IgD-negative memory B cell (primary cell): ENCODE measurements around the gene MTA1. TPM values are rescaled to one million over a fixed set of nuclear protein-coding genes. Genes with fewer than 3 reads are reported as not detected.

ENCODE experiments used
- H3K27ac Mint-ChIP-seq, 3 donors: one replicate each; pipeline ENCODE4 v1.8.0; 2020 to 2022; ENCODE audit warnings: mild to moderate bottlenecking in 3 of 3, mixed read lengths in 3 of 3, moderate library complexity in 1 of 3
- H3K27me3 Mint-ChIP-seq: one replicate; pipeline ENCODE4 v1.8.0; 2021; ENCODE audit warnings: mixed read lengths
- H3K36me3 Mint-ChIP-seq: one replicate; pipeline ENCODE4 v1.8.0; 2020; ENCODE audit warnings: mild to moderate bottlenecking, mixed read lengths
- H3K4me1 Mint-ChIP-seq, 3 donors: one replicate each; pipeline ENCODE4 v1.8.0; 2020 to 2022; ENCODE audit warnings: mixed read lengths in 3 of 3, mild to moderate bottlenecking in 1 of 3
- H3K4me3 Mint-ChIP-seq, 4 donors: one replicate each; pipeline ENCODE4 v1.8.0; 2020 to 2022; ENCODE audit warnings: mild to moderate bottlenecking in 4 of 4, mixed read lengths in 4 of 4, moderate library complexity in 3 of 4
- H3K9me3 Mint-ChIP-seq, 3 donors: one replicate each; pipeline ENCODE4 v1.8.0; 2020 to 2021; ENCODE audit warnings: mixed read lengths in 3 of 3, mild to moderate bottlenecking in 1 of 3
- polyA plus RNA-seq: library from polyadenylated mRNA; unstranded; fragments of 300-500 nt; fragmentation: Illumina TruSeq; gene quantifications from one replicate; pipeline ENCODE4 v1.2.3, GENCODE V29; 2021

Gene MTA1
- polyA plus RNA-seq, 1 donor from 2014 or later: 3.7 TPM

DNA sequence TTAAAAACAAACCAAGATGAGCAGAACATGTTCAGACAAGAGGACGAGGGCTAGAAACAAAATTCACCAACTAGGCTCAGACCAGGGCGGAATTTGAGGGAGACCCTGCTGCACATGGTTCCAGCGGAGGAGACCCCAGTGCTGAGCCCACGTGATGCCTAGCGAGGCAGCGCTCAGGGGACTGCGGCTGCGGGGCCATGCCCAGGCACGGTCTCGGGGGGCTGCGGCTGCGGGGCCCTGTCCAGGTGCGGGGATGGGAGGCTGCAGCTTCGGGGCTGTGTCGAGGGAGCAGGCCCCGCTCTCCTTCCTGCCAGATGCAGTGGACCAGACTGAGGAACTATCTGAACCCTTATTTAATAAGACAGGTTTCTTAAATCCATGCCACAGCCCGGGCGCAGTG lies 42.3 kb downstream of the MTA1 start:
- H3K36me3 Mint-ChIP-seq: peaks cover 2% of the 10 kb centered on the region
- no peaks in the 10 kb centered on the region for H3K27me3 Mint-ChIP-seq
- no peaks in the 10 kb centered on the region for H3K9me3 Mint-ChIP-seq
- H3K4me1 Mint-ChIP-seq: no peaks in the 10 kb centered on the region
- no peak overlapping the region for H3K4me3 Mint-ChIP-seq
- no peak overlapping the region for H3K27ac Mint-ChIP-seq

DNA sequence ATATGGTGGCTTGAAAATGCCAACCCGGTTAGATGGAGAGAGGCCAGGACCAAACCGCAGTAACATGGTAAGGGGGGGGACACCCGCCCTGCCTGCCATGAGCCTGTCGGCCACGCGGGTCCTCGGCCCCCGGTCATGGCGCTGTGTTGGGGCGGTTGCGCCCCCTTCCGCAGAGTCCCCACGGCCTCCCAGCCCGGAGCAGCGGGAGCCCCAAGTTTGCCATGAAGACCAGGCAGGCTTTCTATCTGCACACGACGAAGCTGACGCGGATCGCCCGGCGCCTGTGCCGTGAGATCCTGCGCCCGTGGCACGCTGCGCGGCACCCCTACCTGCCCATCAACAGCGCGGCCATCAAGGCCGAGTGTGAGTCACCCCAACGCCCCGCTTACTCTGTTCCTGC lies 44.9 kb downstream of the MTA1 start:
- H3K4me1 Mint-ChIP-seq: no peaks in the 10 kb centered on the region
- peaks cover 2% of the 10 kb centered on the region for H3K36me3 Mint-ChIP-seq
- H3K4me3 Mint-ChIP-seq: no peak overlapping the region
- H3K27me3 Mint-ChIP-seq: no peaks in the 10 kb centered on the region
- no peak overlapping the region for H3K27ac Mint-ChIP-seq
- no peaks in the 10 kb centered on the region for H3K9me3 Mint-ChIP-seq

DNA sequence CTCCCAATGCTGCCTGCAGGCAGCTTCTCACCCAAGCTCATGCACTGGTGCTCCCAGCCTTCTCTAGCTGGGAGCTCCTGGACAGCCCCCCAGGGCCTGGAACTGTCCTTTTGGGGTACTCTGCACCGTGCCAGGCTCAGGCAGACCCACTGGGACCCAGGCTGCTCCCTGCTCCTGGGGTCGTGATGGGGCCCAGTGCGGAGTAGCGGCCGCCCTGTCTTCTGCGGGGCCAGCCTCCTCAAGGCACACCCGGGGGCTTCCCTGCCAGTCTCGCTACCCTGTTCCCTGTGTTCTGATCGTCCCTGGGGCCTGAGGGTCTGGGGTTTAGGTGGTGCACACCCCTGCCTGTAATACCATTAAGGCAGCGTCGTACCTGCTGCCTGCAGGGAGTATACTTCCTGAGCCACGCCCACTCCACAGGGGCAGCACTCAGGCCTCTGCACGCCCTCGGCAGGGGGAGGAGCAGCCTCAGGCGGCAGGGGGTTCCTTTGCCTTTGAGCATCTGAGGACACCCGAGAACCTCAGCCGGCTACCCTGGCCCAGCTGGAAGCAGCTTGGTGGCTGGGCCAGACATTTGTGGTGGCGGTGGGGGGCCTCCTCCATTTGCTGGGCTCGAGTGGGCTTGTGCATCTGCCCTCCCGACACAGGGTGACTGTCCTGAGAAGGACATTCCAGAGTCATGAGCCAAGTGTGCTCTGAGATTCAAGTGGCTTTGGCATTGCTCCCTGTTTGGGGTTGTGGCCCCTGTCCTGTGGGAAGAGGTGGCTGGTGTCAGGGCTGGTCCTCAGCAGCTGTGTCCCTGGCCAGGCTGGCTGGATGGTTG lies 45.8 kb downstream of the MTA1 start:
- no peaks in the 10 kb centered on the region for H3K9me3 Mint-ChIP-seq
- no peak overlapping the region for H3K27ac Mint-ChIP-seq
- no peaks in the 10 kb centered on the region for H3K27me3 Mint-ChIP-seq
- no peaks in the 10 kb centered on the region for H3K4me1 Mint-ChIP-seq
- H3K4me3 Mint-ChIP-seq: no peak overlapping the region
- peaks cover 2% of the 10 kb centered on the region for H3K36me3 Mint-ChIP-seq

DNA sequence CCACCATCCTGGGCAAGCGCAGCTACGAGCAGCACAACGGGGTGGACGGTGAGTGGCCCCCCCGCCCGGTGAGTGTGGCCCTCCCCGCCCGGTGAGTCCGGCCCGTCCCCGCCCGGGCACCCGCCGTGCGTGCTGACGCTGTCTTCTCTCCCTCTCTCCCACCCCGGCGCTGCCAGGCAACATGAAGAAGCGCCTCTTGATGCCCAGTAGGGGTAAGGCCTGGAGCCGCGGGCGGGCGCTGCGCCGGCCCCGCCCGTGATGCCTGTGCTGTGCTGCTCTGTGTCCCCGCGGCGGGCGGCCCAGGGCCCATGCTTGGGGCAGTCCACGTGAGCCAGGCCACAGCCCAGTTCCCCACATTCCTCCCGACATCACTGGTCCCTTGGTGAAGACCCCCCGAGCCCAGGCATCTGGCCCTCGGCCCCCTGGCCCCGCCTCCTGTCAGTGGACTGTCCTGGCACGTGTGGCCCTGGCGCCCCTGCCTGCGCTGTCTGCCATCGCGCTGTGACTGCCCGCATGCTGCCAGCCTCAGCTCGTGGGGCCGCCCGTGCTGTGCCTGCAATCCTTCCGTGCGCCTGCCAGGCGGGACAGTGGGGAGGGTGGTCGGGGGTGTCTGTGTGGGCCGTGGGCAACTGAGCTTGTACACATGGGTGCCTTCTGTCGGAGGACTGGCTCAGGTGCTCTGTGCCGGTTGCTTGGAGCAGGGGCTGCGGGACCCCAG lies 47.1 kb downstream of the MTA1 start:
- H3K36me3 Mint-ChIP-seq: no peaks in the 10 kb centered on the region
- H3K4me3 Mint-ChIP-seq: no peak overlapping the region
- H3K27me3 Mint-ChIP-seq: no peaks in the 10 kb centered on the region
- no peaks in the 10 kb centered on the region for H3K4me1 Mint-ChIP-seq
- no peaks in the 10 kb centered on the region for H3K9me3 Mint-ChIP-seq
- H3K27ac Mint-ChIP-seq: no peak overlapping the region

DNA sequence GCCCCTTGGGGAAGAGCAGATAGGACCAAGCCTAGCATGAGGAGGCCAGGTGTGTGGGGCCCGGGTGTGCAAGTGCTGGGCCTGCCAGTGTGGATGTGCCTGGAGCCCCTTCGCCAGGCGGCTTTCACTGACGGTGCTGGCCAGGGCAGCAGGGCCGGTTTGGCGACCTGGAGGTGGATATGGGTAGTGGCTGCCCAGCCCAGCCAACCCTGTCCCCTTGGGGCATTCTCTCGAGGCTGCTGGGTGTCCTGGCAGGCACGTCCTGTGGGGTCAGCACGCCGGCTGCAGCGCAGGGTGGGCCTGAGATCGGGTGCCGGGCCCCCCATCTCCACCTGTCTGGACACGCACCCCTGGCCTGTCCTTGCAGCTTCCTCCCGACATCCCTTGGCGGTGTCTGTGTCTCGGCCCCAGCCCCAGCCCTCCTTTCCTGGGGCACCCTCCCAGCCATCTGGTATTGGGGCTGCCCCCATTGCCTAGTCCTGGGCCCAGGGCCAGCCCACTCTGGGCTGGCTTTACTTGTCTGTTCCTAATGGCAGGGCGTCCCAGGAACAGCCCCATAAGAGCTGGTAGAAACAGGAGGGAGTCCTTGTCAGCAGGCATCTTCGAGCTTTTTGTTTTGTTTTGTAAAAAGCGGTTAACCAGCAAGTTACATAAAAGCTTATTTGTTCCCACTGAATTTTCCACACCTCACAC lies 47.8 kb downstream of the MTA1 start:
- no peaks in the 10 kb centered on the region for H3K27me3 Mint-ChIP-seq
- H3K9me3 Mint-ChIP-seq: no peaks in the 10 kb centered on the region
- H3K36me3 Mint-ChIP-seq: no peaks in the 10 kb centered on the region
- no peak overlapping the region for H3K27ac Mint-ChIP-seq
- H3K4me3 Mint-ChIP-seq: no peak overlapping the region
- no peaks in the 10 kb centered on the region for H3K4me1 Mint-ChIP-seq

DNA sequence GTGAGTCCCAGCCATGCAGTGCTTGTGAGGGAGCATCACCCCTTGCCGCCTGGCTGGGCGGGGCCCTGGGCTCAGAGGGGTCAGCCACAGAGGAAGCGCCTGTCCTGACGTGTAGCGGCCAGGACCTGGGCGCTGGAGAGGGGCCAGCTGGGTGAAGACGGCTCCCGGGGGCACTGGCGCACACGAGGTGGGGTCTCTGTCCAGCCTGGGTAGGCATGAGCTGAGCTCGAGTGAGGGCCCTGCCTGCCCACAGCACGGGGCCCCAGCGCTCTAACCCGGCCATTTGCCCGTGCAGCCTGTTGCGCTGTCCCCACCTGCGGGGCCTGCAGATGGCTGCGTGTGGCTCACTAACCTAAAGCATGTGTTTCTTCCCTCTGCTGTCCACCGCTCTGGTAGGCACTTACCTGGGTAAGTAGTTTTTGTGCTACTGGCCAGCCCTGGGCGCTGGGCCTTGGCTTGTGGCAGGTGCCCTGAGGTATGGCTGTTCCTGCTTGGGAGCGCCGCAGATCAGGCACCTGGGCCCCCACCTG lies 48.4 kb downstream of the MTA1 start:
- H3K27me3 Mint-ChIP-seq: no peaks in the 10 kb centered on the region
- H3K4me3 Mint-ChIP-seq: no peak overlapping the region
- no peak overlapping the region for H3K27ac Mint-ChIP-seq
- H3K9me3 Mint-ChIP-seq: no peaks in the 10 kb centered on the region
- H3K4me1 Mint-ChIP-seq: no peaks in the 10 kb centered on the region
- no peaks in the 10 kb centered on the region for H3K36me3 Mint-ChIP-seq

DNA sequence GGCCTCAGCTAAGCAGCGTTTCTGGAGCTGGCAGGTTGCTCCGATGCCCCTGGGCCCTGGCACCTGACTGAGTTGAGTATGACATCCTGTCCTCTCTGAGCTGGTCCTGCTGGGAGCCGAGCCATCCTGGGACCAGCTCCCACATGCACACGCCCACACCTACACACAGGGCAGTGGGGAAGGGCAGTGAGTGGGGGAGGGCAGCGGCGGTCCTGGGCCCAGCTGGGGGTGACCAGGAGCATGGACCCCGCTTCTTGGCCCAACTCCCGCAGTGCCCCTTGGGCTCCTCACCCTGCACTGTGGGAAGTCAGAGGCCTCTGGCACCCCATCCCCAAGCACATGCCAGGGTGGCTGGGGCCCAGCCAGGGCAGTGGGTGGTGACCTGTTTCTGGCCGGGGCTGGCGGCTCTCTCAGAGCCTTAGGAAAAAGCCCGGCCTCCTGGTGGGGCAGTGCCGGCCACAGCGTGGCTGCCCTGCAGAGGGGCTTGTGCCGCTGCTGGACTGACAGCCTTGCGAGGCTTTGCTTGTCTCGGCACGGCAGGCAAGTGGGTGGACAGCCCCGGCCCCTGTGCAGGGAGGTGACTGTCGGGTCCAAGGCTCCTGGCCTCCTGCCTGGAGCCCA lies 49.1 kb downstream of the MTA1 start:
- H3K4me1 Mint-ChIP-seq: no peaks in the 10 kb centered on the region
- no peak overlapping the region for H3K4me3 Mint-ChIP-seq
- no peak overlapping the region for H3K27ac Mint-ChIP-seq
- H3K27me3 Mint-ChIP-seq: no peaks in the 10 kb centered on the region
- H3K9me3 Mint-ChIP-seq: no peaks in the 10 kb centered on the region
- H3K36me3 Mint-ChIP-seq: no peaks in the 10 kb centered on the region

DNA sequence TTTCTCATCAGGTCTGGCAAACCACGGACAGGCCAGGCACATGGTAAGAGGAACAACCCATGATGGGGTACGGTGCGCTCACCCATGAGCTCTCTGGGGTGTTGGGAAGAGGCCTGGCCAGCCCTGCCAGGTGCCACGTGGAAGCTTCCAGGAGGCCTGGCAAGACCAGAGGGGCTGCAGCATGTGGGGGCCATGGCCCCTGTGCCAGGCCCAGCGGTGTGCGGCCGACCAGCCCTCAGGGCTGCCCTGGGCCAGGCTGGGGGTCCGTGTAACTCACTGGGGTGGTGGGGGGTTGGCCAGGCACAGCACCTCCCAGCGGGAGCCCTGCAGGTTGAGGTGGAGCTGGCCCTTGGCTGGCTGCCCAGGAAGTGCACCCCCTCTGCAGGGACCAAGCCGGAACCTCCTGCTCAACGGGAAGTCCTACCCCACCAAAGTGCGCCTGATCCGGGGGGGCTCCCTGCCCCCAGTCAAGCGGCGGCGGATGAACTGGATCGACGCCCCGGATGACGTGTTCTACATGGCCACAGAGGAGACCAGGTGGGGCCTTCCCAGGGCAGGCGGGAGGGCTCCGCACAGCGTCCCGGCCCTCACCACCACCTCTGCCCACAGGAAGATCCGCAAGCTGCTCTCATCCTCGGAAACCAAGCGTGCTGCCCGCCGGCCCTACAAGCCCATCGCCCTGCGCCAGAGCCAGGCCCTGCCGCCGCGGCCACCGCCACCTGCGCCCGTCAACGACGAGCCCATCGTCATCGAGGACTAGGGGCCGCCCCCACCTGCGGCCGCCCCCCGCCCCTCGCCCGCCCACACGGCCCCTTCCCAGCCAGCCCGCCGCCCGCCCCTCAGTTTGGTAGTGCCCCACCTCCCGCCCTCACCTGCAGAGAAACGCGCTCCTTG lies 50.1 kb downstream of the MTA1 start:
- Mint-ChIP-seq H3K36me3 (no peaks in the 10 kb centered on the region), H3K27me3 (no peaks in the 10 kb centered on the region), H3K4me1 (no peaks in the 10 kb centered on the region), H3K4me3 (peak overlapping the region in 1 of 4 donors; percentile 12), H3K9me3 (no peaks in the 10 kb centered on the region), H3K27ac (no peak overlapping the region)

DNA sequence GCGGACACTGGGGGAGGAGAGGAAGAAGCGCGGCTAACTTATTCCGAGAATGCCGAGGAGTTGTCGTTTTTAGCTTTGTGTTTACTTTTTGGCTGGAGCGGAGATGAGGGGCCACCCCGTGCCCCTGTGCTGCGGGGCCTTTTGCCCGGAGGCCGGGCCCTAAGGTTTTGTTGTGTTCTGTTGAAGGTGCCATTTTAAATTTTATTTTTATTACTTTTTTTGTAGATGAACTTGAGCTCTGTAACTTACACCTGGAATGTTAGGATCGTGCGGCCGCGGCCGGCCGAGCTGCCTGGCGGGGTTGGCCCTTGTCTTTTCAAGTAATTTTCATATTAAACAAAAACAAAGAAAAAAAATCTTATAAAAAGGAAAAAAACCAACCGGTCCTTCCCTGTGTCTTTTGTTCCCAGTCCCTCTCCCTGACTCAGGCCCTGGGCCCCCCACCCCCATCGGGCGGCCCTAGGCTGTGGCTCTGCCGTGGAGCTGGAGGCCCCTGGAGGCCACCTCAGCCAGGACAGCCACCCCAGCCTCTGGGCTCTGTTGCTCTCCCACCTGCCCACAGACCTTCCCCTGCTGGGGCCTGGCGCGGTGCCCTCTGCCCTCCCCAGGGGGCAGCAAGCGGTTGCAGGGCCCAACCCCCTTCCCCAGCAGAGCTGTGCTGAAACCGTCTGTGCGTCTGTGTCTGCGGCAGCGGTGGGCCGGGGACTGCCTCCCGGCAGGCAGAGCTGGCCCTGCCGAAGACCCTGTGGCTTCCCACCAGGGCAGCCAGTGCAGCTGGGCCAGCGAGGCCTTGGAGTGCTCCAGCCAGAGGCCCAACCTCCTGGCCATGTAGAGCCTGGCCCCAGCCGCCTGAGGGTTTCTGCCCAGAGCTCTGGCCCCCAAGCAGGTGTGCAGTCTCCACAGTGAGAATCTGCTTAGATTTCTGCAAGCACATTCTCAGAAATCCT lies 51.0 kb downstream of the MTA1 start:
- Mint-ChIP-seq H3K36me3 (no peaks in the 10 kb centered on the region), H3K27ac (no peak overlapping the region), H3K4me1 (no peaks in the 10 kb centered on the region), H3K9me3 (no peaks in the 10 kb centered on the region), H3K4me3 (no peak overlapping the region), H3K27me3 (peaks cover 2% of the 10 kb centered on the region)

DNA sequence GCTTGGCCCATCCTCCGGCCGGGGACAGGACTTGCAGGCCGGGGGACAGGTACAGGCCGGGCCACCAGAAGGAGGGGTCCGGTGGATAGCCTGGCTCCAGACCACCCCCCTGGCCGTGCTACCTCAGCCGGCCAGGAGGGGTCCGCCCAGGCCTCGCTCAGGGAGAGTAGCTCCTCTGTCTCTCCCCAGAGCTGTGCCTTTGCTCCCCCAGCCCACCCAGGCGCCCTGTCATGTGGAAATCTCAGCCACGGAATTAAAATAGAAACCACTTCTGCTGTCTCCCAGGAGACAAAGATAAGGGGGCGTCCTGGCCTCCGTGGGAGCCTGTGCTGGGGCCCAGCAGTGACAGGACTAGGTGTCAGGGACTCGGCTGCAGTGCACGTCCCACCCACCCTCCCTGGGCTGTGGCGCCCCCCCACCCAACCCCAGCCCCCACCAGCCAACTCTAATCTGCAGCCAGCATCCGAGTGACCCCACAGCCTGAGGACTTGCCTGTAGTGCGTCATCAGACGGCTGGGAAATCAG lies 51.7 kb downstream of the MTA1 start:
- Mint-ChIP-seq H3K9me3 (no peaks in the 10 kb centered on the region), H3K4me1 (no peaks in the 10 kb centered on the region)

DNA sequence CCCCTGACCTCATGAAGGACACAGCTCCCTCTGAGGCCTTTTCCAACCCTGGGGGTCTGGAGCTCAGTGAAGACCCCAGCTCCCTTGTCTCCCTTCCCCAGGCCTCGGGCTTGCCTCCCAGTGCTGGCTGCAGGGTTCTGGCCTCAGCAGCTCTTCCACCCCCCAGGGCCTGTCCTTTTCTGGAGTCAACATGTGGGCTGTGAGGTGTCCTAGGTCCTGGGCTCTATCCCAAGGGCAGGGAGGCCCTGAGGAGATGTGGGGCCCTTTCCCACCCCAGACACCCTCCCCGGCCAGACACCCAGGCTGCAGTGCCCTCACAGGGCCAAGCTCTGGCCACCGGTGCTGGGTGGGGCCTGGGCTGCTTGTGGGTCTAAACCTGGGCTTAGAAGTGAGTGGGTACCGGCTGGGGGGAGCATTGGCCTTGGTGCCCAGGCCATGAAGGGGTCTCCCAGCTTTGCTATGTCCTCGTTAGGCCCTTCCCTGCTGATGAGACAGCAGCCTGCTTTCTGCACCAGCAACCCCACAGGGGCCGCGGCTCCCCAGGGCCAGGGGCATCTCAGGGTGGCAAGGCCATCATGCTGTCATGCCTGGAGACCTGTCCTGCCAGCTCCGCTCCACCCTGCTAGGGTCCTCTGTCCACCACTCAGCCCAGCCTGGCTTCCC lies 52.3 kb downstream of the MTA1 start:
- H3K36me3 Mint-ChIP-seq: no peaks in the 10 kb centered on the region

More for the DNA sequence above, 51.7 kb downstream of the MTA1 start:
- Mint-ChIP-seq H3K27me3 (peaks cover 3% of the 10 kb centered on the region), H3K36me3 (no peaks in the 10 kb centered on the region), H3K27ac (no peak overlapping the region), H3K4me3 (no peak overlapping the region)

DNA sequence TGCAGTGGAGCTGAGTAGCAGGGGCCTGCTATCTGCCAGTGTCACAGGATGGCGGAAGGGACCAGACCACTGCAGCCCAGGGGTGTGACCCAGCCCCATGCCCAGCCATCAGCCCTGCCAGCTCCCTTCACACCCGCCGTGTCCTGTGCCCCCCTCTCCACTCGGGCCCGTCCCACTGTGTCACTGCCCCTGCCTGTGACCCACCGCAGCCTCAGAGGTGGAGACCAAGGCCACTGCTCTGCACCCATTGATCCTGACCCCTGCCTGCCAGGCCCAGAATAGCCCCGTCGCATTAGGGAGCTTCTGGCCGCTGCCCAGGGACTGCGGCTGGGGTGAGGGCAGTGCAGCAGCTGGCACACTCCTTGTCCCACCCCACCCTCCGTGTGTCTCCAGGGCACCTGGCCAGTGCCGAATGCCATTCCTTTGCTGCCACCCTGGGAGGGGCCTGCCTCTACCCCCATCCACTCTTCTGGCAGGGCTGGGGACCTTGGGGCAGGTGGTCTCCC lies 52.9 kb downstream of the MTA1 start:
- Mint-ChIP-seq H3K27me3 (peaks cover 7% of the 10 kb centered on the region), H3K4me1 (peaks cover 0 to 6% (median 2%) of the 10 kb centered on the region in 3 donors), H3K4me3 (peak overlapping the region in 1 of 4 donors; percentile 37), H3K9me3 (no peaks in the 10 kb centered on the region), H3K27ac (no peak overlapping the region), H3K36me3 (no peaks in the 10 kb centered on the region)

More for the DNA sequence above, 52.3 kb downstream of the MTA1 start:
- H3K27ac Mint-ChIP-seq: no peak overlapping the region
- no peaks in the 10 kb centered on the region for H3K9me3 Mint-ChIP-seq
- H3K4me1 Mint-ChIP-seq: peaks cover 0 to 2% (median 0%) of the 10 kb centered on the region in 3 donors
- no peak overlapping the region for H3K4me3 Mint-ChIP-seq
- H3K27me3 Mint-ChIP-seq: peaks cover 3% of the 10 kb centered on the region
